Mesendoderm (in vitro differentiated cells): Measurements from ENCODE around the gene CADM2.

ENCODE experiments used
- DNase-seq: peaks from one replicate; pipeline ENCODE4 v3.0.0; 2013
- H2AK5ac ChIP-seq: 2 replicates; pipeline ENCODE4 v1.6.1; 2013; ENCODE audit warnings: low read length, inconsistent platforms
- H2BK120ac ChIP-seq: 2 replicates; pipeline ENCODE4 v1.6.1; 2013; ENCODE audit warnings: low read depth, mild to moderate bottlenecking, low read length, moderate library complexity, mixed read lengths
- H2BK15ac ChIP-seq: replicated peaks from 2 replicates; pipeline ENCODE4 v1.6.1; 2013; ENCODE audit warnings: low read depth, mild to moderate bottlenecking, moderate library complexity
- H2BK5ac ChIP-seq: 2 replicates; pipeline ENCODE4 v1.6.1; 2013; ENCODE audit warnings: low read length, inconsistent platforms
- H3K18ac ChIP-seq: 2 replicates; pipeline ENCODE4 v1.6.1; 2013; ENCODE audit warnings: mild to moderate bottlenecking, low read length, mixed read lengths
- H3K23ac ChIP-seq: one replicate; pipeline ENCODE4 v1.6.1; 2013; ENCODE audit warnings: low read length
- H3K27ac ChIP-seq: 2 replicates; pipeline ENCODE4 v1.5.1; 2013; ENCODE audit warnings: low read depth, mild to moderate bottlenecking, inconsistent platforms, low read length, moderate library complexity
- H3K27me3 ChIP-seq: 2 replicates; pipeline ENCODE4 v1.6.1; 2013; ENCODE audit warnings: low read length, control low read depth, mild to moderate bottlenecking, inconsistent platforms; ENCODE audit not compliant: insufficient read depth, poor library complexity
- H3K36me3 ChIP-seq: 2 replicates; pipeline ENCODE4 v1.6.1; 2013; ENCODE audit warnings: low read length, inconsistent platforms; ENCODE audit not compliant: control insufficient read depth, insufficient read depth
- H3K4ac ChIP-seq: one replicate; pipeline ENCODE4 v1.6.1; 2013; ENCODE audit warnings: low read depth, mild to moderate bottlenecking, low read length, moderate library complexity
- H3K4me1 ChIP-seq: 2 replicates; pipeline ENCODE4 v1.6.1; 2013; ENCODE audit warnings: low read depth, low read length, inconsistent platforms; ENCODE audit not compliant: control insufficient read depth
- H3K4me2 ChIP-seq: 2 replicates; pipeline ENCODE4 v1.6.1; 2013; ENCODE audit warnings: low read length
- H3K4me3 ChIP-seq: 2 replicates; pipeline ENCODE4 v1.5.1; 2013; ENCODE audit warnings: mild to moderate bottlenecking, low read length
- H3K56ac ChIP-seq: one replicate; pipeline ENCODE4 v1.6.1; 2013; ENCODE audit warnings: low read length
- H3K79me1 ChIP-seq: 2 replicates; pipeline ENCODE4 v1.6.1; 2013; ENCODE audit warnings: low read length, inconsistent platforms
- H3K79me2 ChIP-seq: 2 replicates; pipeline ENCODE4 v1.6.1; 2013; ENCODE audit warnings: mild to moderate bottlenecking, low read length; ENCODE audit not compliant: control insufficient read depth, insufficient read depth
- H3K9ac ChIP-seq: 2 replicates; pipeline ENCODE4 v1.6.1; 2013; ENCODE audit warnings: low read length, inconsistent platforms
- H4K5ac ChIP-seq: one replicate; pipeline ENCODE4 v1.6.1; 2013; ENCODE audit warnings: low read length
- H4K8ac ChIP-seq: one replicate; pipeline ENCODE4 v1.6.1; 2013; ENCODE audit warnings: low read depth, mild to moderate bottlenecking, control low read depth, low read length, moderate library complexity
- WGBS: extraction: QIAGEN DNeasy Blood & Tissue Kit; methylation state at CpG from one replicate; pipeline ENCODE4 v1.1.7; 2013; ENCODE audit warnings: low lambda C conversion rate, missing lambda C conversion rate; ENCODE audit not compliant: insufficient coverage; ENCODE audit errors: extremely low coverage; 5-methylcytosine and 5-hydroxymethylcytosine counted together

CADM2 gene

DNA sequence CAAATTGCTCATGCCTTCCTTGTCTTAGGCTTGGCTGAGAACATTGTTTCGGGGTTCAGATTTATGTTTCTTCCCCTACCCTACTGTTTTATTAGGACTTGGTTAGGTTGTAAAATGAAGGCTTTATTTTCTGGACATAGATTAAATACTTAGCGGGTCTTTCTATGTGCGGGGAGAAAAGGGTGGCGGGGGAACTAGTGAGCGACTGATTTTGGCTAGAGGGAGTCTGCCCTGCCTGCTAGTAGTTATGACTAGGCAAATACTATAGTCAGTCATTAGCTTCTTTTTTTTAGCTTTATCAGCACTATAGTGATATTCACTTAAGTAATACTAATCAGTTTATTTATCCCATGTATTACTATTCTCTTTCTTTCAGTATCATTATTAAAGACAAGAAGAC lies 3.6 kb downstream of the CADM2 start:
- no peak for DNase-seq
- Histone ChIP-seq H3K27me3 (no peaks in the 10 kb centered on the region), H3K56ac (no peak overlapping the region), H2BK15ac (no peak overlapping the region), H2BK5ac (no peak overlapping the region), H3K4me3 (no peak overlapping the region), H3K9ac (no peak overlapping the region), H3K27ac (no peak overlapping the region), H4K5ac (no peak overlapping the region), H3K36me3 (no peaks in the 10 kb centered on the region), H2BK120ac (no peak overlapping the region), H3K79me1 (no peaks in the 10 kb centered on the region), H4K8ac (no peak overlapping the region), H3K4me1 (no peaks in the 10 kb centered on the region), H3K18ac (no peak overlapping the region), H2AK5ac (no peak overlapping the region), H3K79me2 (no peaks in the 10 kb centered on the region), H3K4me2 (no peak overlapping the region), H3K4ac (no peak overlapping the region), H3K23ac (no peak overlapping the region)
- WGBS = no CpG with 5 or more reads among the region's 5 CpGs

DNA sequence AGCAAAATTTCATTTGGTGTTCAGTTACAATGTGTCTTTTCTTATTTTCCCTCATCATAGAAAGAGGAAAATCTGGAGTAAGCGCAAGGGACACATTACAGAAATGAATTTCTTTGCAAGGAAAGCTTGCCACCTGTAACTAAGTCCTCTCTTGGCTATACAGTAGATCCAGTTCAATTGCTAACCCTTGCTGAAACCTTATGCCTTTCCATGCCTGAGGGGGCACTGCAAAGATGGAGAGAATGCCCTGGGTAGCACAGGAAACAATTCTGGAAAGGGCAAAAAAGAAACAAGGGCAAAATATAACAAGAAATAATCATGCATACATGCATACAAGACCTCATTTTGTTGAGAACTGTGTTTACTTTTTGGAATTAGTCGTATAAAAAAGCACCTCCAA lies 4.3 kb downstream of the CADM2 start:
- Histone ChIP-seq H3K27me3 (no peaks in the 10 kb centered on the region), H2BK15ac (no peak overlapping the region), H3K4me2 (no peak overlapping the region), H4K8ac (no peak overlapping the region), H3K18ac (no peak overlapping the region), H3K4ac (no peak overlapping the region), H4K5ac (no peak overlapping the region), H3K9ac (no peak overlapping the region), H2BK5ac (no peak overlapping the region), H3K79me1 (no peaks in the 10 kb centered on the region), H3K4me3 (no peak overlapping the region), H3K23ac (no peak overlapping the region), H3K36me3 (no peaks in the 10 kb centered on the region), H2AK5ac (no peak overlapping the region), H3K27ac (no peak overlapping the region), H3K4me1 (no peaks in the 10 kb centered on the region), H3K79me2 (no peaks in the 10 kb centered on the region), H2BK120ac (no peak overlapping the region), H3K56ac (no peak overlapping the region)
- DNase-seq = peak; percentile 50
- WGBS = no CpG with 5 or more reads among the region's 2 CpGs

DNA sequence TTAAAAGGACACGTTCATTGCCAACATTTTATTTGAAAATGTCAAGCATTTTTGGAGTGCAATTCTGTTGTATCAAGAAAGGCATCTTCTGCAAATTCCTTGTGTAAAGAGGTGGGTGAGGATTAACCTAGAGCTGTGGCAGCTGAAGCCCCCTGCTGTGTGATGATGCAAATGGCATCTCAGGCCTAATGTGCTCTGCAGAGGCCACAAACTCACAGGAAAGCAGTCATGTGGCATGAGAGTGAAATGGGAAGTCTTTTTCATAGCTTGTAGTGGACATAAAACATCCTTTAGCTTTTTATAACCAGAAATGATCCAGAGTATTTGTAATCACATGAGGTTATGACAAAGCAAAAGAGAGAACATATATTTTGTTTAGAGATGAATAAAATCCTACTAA lies 6.4 kb downstream of the CADM2 start:
- Histone ChIP-seq H4K8ac (no peak overlapping the region), H3K4me2 (no peak overlapping the region), H2BK5ac (no peak overlapping the region), H3K4ac (no peak overlapping the region), H2AK5ac (no peak overlapping the region), H4K5ac (no peak overlapping the region), H3K27me3 (no peaks in the 10 kb centered on the region), H3K4me1 (no peaks in the 10 kb centered on the region), H3K9ac (no peak overlapping the region), H3K4me3 (no peak overlapping the region), H3K27ac (no peak overlapping the region), H3K56ac (no peak overlapping the region), H2BK15ac (no peak overlapping the region), H3K23ac (no peak overlapping the region), H3K79me1 (no peaks in the 10 kb centered on the region), H2BK120ac (no peak overlapping the region), H3K36me3 (no peaks in the 10 kb centered on the region), H3K79me2 (no peaks in the 10 kb centered on the region), H3K18ac (no peak overlapping the region)
- DNase-seq = peak; percentile 96
- no CpG with 5 or more reads among the region's 1 CpG for WGBS

DNA sequence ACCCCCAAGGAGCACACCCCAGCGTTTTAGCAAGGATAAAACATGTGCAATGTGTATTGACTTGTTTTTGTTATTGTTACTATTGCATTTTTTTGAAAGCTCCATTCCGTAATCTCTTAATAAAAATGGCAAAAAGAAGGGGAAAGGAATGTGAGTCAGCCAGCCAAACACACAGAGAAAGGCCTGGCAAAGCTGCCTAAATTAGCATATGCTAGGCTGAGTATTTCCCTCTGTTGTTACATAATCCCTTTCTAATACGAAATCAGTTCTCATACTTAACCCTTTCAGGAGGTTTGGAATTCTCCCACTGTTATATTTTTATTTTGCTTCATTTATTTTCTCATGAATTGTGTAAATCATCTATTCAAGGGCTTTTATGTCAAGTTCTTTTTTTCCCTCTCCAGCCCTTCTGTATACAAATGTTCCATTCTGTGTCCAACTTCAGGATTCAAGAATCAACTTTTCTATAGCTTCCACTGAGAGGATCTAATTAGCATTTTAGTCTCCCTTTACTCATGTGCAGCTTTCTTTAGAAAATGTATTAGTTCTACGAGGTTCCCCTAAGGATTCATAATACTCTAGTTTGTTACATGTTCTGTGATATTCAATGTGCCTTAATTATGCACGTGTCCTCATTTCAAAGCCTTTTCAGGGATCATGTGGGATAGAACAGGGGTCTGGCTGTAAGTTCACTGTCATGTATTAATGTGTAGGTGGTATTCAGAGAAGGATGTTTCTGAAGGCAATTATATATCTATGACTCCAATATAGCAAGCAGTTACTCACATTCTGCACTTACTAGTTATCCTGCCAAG lies 9.2 kb downstream of the CADM2 start:
- Histone ChIP-seq H3K9ac (no peak overlapping the region), H3K4me3 (no peak overlapping the region), H3K23ac (no peak overlapping the region), H3K36me3 (no peaks in the 10 kb centered on the region), H2BK120ac (no peak overlapping the region), H3K56ac (no peak overlapping the region), H3K79me2 (no peaks in the 10 kb centered on the region), H2AK5ac (no peak overlapping the region), H2BK5ac (no peak overlapping the region), H3K4me1 (no peaks in the 10 kb centered on the region), H4K5ac (no peak overlapping the region), H3K27ac (no peak overlapping the region), H3K4me2 (no peak overlapping the region), H3K79me1 (no peaks in the 10 kb centered on the region), H3K18ac (no peak overlapping the region), H3K27me3 (no peaks in the 10 kb centered on the region), H4K8ac (no peak overlapping the region), H3K4ac (no peak overlapping the region), H2BK15ac (no peak overlapping the region)
- no CpG with 5 or more reads among the region's 5 CpGs for WGBS
- DNase-seq = peak; percentile 67

DNA sequence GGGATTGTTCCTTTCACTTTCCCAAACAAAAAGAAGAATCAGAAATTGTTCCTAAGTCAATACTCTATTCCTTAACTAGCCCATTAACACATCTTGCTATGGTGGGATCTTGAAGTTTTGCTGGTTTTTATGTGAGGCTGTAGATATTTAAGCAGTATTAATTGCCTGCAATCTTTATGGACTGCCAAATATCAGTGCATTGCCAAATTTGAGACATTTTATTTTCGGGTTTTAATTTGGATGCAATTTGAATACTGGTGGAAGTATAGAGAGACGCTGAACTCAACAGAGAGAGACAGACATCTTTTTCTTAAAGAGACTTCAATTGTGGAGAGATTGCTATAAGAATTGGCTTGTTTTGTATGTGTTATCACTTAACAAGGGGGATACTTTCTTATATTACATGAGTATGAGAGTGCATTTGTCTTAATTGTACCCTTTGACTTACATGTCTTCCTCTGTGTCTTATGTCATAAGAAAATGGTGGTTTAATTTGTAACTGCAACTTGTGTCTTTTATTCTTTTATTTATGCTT lies 10.0 kb downstream of the CADM2 start:
- no peaks in the 10 kb centered on the region for H3K79me1 ChIP-seq
- H2BK15ac ChIP-seq = no peak overlapping the region
- no peak overlapping the region for H3K4me3 ChIP-seq
- H3K4ac ChIP-seq = no peak overlapping the region
- no peak overlapping the region for H3K4me2 ChIP-seq
- no peaks in the 10 kb centered on the region for H3K79me2 ChIP-seq
- no peak overlapping the region for H3K9ac ChIP-seq
- no peak overlapping the region for H3K27ac ChIP-seq
- no peak overlapping the region for H4K8ac ChIP-seq
- H3K4me1 ChIP-seq = no peaks in the 10 kb centered on the region
- H2AK5ac ChIP-seq = no peak overlapping the region
- no peak for DNase-seq
- no peaks in the 10 kb centered on the region for H3K36me3 ChIP-seq
- H3K18ac ChIP-seq = no peak overlapping the region
- H4K5ac ChIP-seq = no peak overlapping the region
- H2BK120ac ChIP-seq = no peak overlapping the region
- H3K27me3 ChIP-seq = no peaks in the 10 kb centered on the region
- H3K23ac ChIP-seq = no peak overlapping the region
- H3K56ac ChIP-seq = no peak overlapping the region
- no peak overlapping the region for H2BK5ac ChIP-seq
- no CpG with 5 or more reads among the region's 2 CpGs for WGBS

DNA sequence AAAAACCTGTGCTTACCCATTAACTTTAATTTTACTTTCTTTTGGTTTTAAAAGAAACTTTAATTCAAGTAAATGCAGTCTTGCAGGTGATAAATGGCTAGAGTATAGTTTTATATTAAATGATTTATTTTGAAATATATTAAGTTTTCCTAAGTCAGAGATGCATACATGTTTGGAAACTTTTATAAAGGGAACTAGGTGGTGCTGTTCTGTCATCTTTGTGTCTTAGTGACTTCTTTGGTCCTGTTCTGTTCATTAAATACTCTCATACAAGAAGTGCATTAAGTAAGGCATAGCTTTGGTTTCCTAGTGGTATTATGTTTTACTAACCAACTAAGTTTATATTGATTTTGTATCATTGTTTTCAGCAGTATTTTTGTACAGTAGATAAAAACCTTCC lies 15.6 kb downstream of the CADM2 start:
- H2BK15ac ChIP-seq = no peak overlapping the region
- no peaks in the 10 kb centered on the region for H3K79me1 ChIP-seq
- no peak for DNase-seq

More for the DNA sequence above, 15.6 kb downstream of the CADM2 start:
- no peak overlapping the region for H3K23ac ChIP-seq
- no peak overlapping the region for H2BK120ac ChIP-seq
- no peak overlapping the region for H4K5ac ChIP-seq
- H3K4me2 ChIP-seq = no peak overlapping the region
- H3K36me3 ChIP-seq = no peaks in the 10 kb centered on the region
- H3K9ac ChIP-seq = no peak overlapping the region
- H3K4ac ChIP-seq = no peak overlapping the region
- H3K56ac ChIP-seq = no peak overlapping the region
- H3K18ac ChIP-seq = no peak overlapping the region
- no peak overlapping the region for H3K4me3 ChIP-seq
- H4K8ac ChIP-seq = no peak overlapping the region
- no peaks in the 10 kb centered on the region for H3K4me1 ChIP-seq
- no peaks in the 10 kb centered on the region for H3K79me2 ChIP-seq
- H3K27ac ChIP-seq = no peak overlapping the region
- no peak overlapping the region for H2AK5ac ChIP-seq
- no peaks in the 10 kb centered on the region for H3K27me3 ChIP-seq
- no peak overlapping the region for H2BK5ac ChIP-seq
